Keratinocyte (primary cell): ENCODE data around the gene GUCY1A1. TPM values are rescaled to one million over a fixed set of nuclear protein-coding genes. Genes with fewer than 3 reads are reported as not detected.

Experiments used
- DNase-seq: peaks from one replicate; pipeline ENCODE4 v3.0.0-alpha.2; 2011; ENCODE audit warnings: low read depth, missing footprints, low spot score
- FAIRE-seq: peaks from 2 replicates; lab custom pipeline; 2011; peaks lifted over from hg19 to GRCh38; lab: Jason Lieb, UNC
- H2AFZ ChIP-seq: 2 replicates; pipeline ENCODE4 v1.6.0; 2012; ENCODE audit warnings: low read length, control low read depth, inconsistent platforms; ENCODE audit not compliant: control insufficient read depth
- H3K27ac ChIP-seq: 2 replicates; pipeline ENCODE4 v1.5.1; 2011; ENCODE audit warnings: low read length; ENCODE audit not compliant: control insufficient read depth, insufficient read depth
- H3K27me3 ChIP-seq: 3 replicates; pipeline ENCODE4 v1.6.0; 2011; ENCODE audit warnings: low read length; ENCODE audit not compliant: control insufficient read depth, insufficient read depth; ENCODE audit errors: extremely low read depth
- H3K36me3 ChIP-seq, 2 experiments: 2 replicates in 1 of 2; 3 replicates in 1 of 2; pipeline ENCODE4 v1.5.1; 2011; ENCODE audit warnings: low read length in 2 of 2, mild to moderate bottlenecking in 1 of 2; ENCODE audit not compliant: control insufficient read depth in 2 of 2, insufficient read depth in 2 of 2; ENCODE audit errors: extremely low read depth in 1 of 2
- H3K4me1 ChIP-seq: 3 replicates; pipeline ENCODE4 v1.5.1; 2011; ENCODE audit warnings: low read length; ENCODE audit not compliant: control insufficient read depth, insufficient read depth; ENCODE audit errors: extremely low read depth
- H3K4me2 ChIP-seq: 3 replicates; pipeline ENCODE4 v1.6.0; 2011; ENCODE audit warnings: low read depth, low read length; ENCODE audit not compliant: control insufficient read depth, insufficient read depth; ENCODE audit errors: extremely low read depth
- H3K4me3 ChIP-seq, 3 experiments: fragments of 200-600 bp in 1 of 3; sonication (generic) in 1 of 3; 2 replicates in 2 of 3; 3 replicates in 1 of 3; pipeline ENCODE4 v1.5.1; 2011 to 2016; ENCODE audit warnings: low read length in 3 of 3, mild to moderate bottlenecking in 3 of 3, control low read depth in 2 of 3, inconsistent platforms in 1 of 3, low read depth in 1 of 3, mixed read lengths in 1 of 3, mixed run types in 1 of 3, moderate library complexity in 1 of 3; ENCODE audit not compliant: control insufficient read depth in 2 of 3, insufficient read depth in 2 of 3; ENCODE audit errors: extremely low read depth in 1 of 3
- H3K79me2 ChIP-seq: 2 replicates; pipeline ENCODE4 v1.6.0; 2012; ENCODE audit warnings: low read length; ENCODE audit not compliant: control insufficient read depth, insufficient read depth
- H3K9ac ChIP-seq: 3 replicates; pipeline ENCODE4 v1.6.0; 2011; ENCODE audit warnings: low read length; ENCODE audit not compliant: control insufficient read depth, insufficient read depth; ENCODE audit errors: extremely low read depth
- H3K9me1 ChIP-seq: 3 replicates; pipeline ENCODE4 v1.6.0; 2011; ENCODE audit warnings: low read length; ENCODE audit not compliant: control insufficient read depth, insufficient read depth; ENCODE audit errors: extremely low read depth
- H3K9me3 ChIP-seq: 2 replicates; pipeline ENCODE4 v1.5.1; 2012; ENCODE audit warnings: low read depth, low read length; ENCODE audit not compliant: control insufficient read depth
- H4K20me1 ChIP-seq: 3 replicates; pipeline ENCODE4 v1.6.0; 2011; ENCODE audit warnings: low read length; ENCODE audit not compliant: control insufficient read depth, insufficient read depth; ENCODE audit errors: extremely low read depth
- CTCF ChIP-seq, 3 experiments: IDR thresholded peaks in 1 of 3; conservative IDR thresholded peaks in 1 of 3; optimal IDR thresholded peaks in 1 of 3; 2 replicates in 2 of 3; 3 replicates in 1 of 3; pipeline versions ENCODE3 to v1.5.1; 2011; ENCODE audit warnings: low read length in 3 of 3, mild to moderate bottlenecking in 3 of 3, moderate library complexity in 2 of 3, control low read depth in 1 of 3, inconsistent platforms in 1 of 3; ENCODE audit not compliant: insufficient read depth in 2 of 3; ENCODE audit errors: extremely low read depth in 1 of 3
- EZH2 ChIP-seq: IDR thresholded peaks from one replicate; pipeline ENCODE4 v1.6.1; 2012; ENCODE audit warnings: inconsistent platforms, mild to moderate bottlenecking, low read length, moderate library complexity
- dilution Hi-C: fragments of 300-500 bp; cut with MboI; formaldehyde crosslinking; loops from one replicate; pipeline ENCODE4 v1.7.0; 2020; ENCODE audit warnings: low sequenced_read_pairs; ENCODE audit not compliant: extremely low pct_ligation_motif_present
- polyA plus RNA-seq, 5 experiments: library from polyadenylated mRNA; depleted of rRNA in 3 of 5; stranded (reverse) in 3 of 5; stranded (forward) in 1 of 5; unstranded in 1 of 5; fragments of >200 nt; gene quantifications; 1 replicate in 1 of 5; 2 replicates in 3 of 5; 3 replicates in 1 of 5; pipeline versions ENCODE4 v1.2.1 to v1.2.3, GENCODE V29; 2011 to 2012; ENCODE audit warnings: missing spikeins in 2 of 5, low read depth in 1 of 5, low replicate concordance in 1 of 5

The GUCY1A1 gene
- polyA plus RNA-seq, 1 donor (not counting 4 experiments of a cell fraction or from before 2014, with no cell fraction given): 0.05 TPM

GRCh38 chr4:155668707-155669220 lies 2.1 kb downstream of the GUCY1A1 start:
- DNase-seq: no peak
- Histone ChIP-seq H3K79me2 (no peaks in the 10 kb centered on the region), H3K4me1 (no peaks in the 10 kb centered on the region), H3K4me3 (no peak overlapping the region), H3K9ac (no peak overlapping the region), H4K20me1 (no peaks in the 10 kb centered on the region), H3K4me2 (no peak overlapping the region), H3K9me3 (no peaks in the 10 kb centered on the region), H3K27me3 (peaks cover 25% of the 10 kb centered on the region), H3K9me1 (no peaks in the 10 kb centered on the region), H2AFZ (no peak overlapping the region), H3K27ac (no peak overlapping the region), H3K36me3 (no peaks in the 10 kb centered on the region)
- no peak for FAIRE-seq
- TF ChIP-seq EZH2 (no peak), CTCF (optimal IDR thresholded peaks at IDR 0.05 in 1 of 3, IDR thresholded peaks at IDR 0.05 in 1 of 3, conservative IDR thresholded peaks at IDR 0.05 in 1 of 3; ENCODE audit: extremely low read depth in 1 of 3, insufficient read depth in 2 of 3, low read length in 3 of 3) (no peak)
- dilution Hi-C loops: no loop called here

GRCh38 chr4:155672342-155672741 lies 5.7 kb downstream of the GUCY1A1 start:
- no peak overlapping the region for H3K27ac ChIP-seq
- H3K4me2 ChIP-seq: no peak overlapping the region
- DNase-seq (no peak), FAIRE-seq (no peak)
- no peaks in the 10 kb centered on the region for H3K9me3 ChIP-seq
- H3K9ac ChIP-seq: no peak overlapping the region
- H4K20me1 ChIP-seq: no peaks in the 10 kb centered on the region
- H3K36me3 ChIP-seq: no peaks in the 10 kb centered on the region
- H3K27me3 ChIP-seq: peaks cover 9% of the 10 kb centered on the region
- no peaks in the 10 kb centered on the region for H3K4me1 ChIP-seq
- dilution Hi-C loops: no loop called here
- no peak overlapping the region for H2AFZ ChIP-seq
- no peaks in the 10 kb centered on the region for H3K79me2 ChIP-seq
- H3K9me1 ChIP-seq: no peaks in the 10 kb centered on the region
- TF ChIP-seq EZH2 (no peak), CTCF (optimal IDR thresholded peaks at IDR 0.05 in 1 of 3, IDR thresholded peaks at IDR 0.05 in 1 of 3, conservative IDR thresholded peaks at IDR 0.05 in 1 of 3; ENCODE audit: extremely low read depth in 1 of 3, insufficient read depth in 2 of 3, low read length in 3 of 3) (no peak)
- H3K4me3 ChIP-seq: no peak overlapping the region
